Hepatocyte (in vitro differentiated cells): ENCODE results near the gene GNE.

Source experiments
- CTCF ChIP-seq: fragments of 200-600 bp; sonication (generic); IDR thresholded peaks from 2 replicates; pipeline ENCODE4 v1.5.1; 2016; ENCODE audit warnings: antibody characterized with exemption, mild to moderate bottlenecking; ENCODE audit not compliant: poor library complexity
- EZH2 ChIP-seq: fragments of 200-600 bp; sonication (generic); IDR thresholded peaks from 2 replicates; pipeline ENCODE4 v1.6.1; 2016; ENCODE audit warnings: antibody characterized with exemption, mild to moderate bottlenecking, borderline replicate concordance
- EZH2phosphoT487 ChIP-seq: fragments of 200-600 bp; sonication (generic); IDR thresholded peaks from one replicate; pipeline ENCODE4 v1.6.1; 2018; ENCODE audit warnings: antibody characterized with exemption, mild to moderate bottlenecking, low read depth, moderate library complexity; ENCODE audit not compliant: unreplicated experiment, severe bottlenecking

GRCh38 chr9:36290996-36291395 lies 32.7 kb upstream of the GNE start:
- TF ChIP-seq CTCF (no peak), EZH2 (no peak), EZH2phosphoT487 (no peak)
